Aorta (tissue), 5 donors: ENCODE measurements around the gene HIGD2A. TPM values are rescaled to one million over a fixed set of nuclear protein-coding genes. Genes with fewer than 3 reads are reported as not detected.
"Not testable (repeated sequence)": the region's sequence is repeated elsewhere in the genome, so short reads cannot be mapped to it uniquely, and the experiment has no call there.

Source experiments
- ATAC-seq: fragments of 200-7000 bp; cut with Tn5 transposase; one replicate; pipeline ENCODE4 v1.9.1; 2022; ENCODE audit warnings: moderate library complexity; ENCODE audit not compliant: low FRiP score
- DNase-seq, 2 donors: peaks; one replicate each; pipeline ENCODE4 v3.0.0-alpha.2; 2020
- H3K27ac ChIP-seq, 2 donors: one replicate each; pipeline ENCODE4 v1.5.1; 2013; ENCODE audit warnings: low read length in 2 of 2, mild to moderate bottlenecking in 2 of 2, moderate library complexity in 2 of 2, control low read depth in 1 of 2, inconsistent platforms in 1 of 2, low read depth in 1 of 2
- H3K27me3 ChIP-seq, 2 donors: one replicate each; pipeline ENCODE4 v1.6.1; 2013; ENCODE audit warnings: control low read depth in 1 of 2, low read length in 1 of 2, mild to moderate bottlenecking in 1 of 2, moderate library complexity in 1 of 2; ENCODE audit not compliant: insufficient read depth in 2 of 2, control insufficient read depth in 1 of 2
- H3K36me3 ChIP-seq, 2 donors: one replicate each; pipeline ENCODE4 v1.6.1; 2013; ENCODE audit warnings: control low read depth in 1 of 2, low read length in 1 of 2, mild to moderate bottlenecking in 1 of 2; ENCODE audit not compliant: insufficient read depth in 2 of 2, control insufficient read depth in 1 of 2
- H3K4me1 ChIP-seq, 2 donors: one replicate each; pipeline ENCODE4 v1.6.1; 2013; ENCODE audit warnings: low read length in 2 of 2, control low read depth in 1 of 2, mild to moderate bottlenecking in 1 of 2, moderate library complexity in 1 of 2; ENCODE audit not compliant: insufficient read depth in 2 of 2, control insufficient read depth in 1 of 2
- H3K4me3 ChIP-seq, 2 donors: one replicate each; pipeline ENCODE4 v1.5.1; 2013; ENCODE audit warnings: low read length in 2 of 2, control low read depth in 1 of 2, mild to moderate bottlenecking in 1 of 2
- H3K9me3 ChIP-seq: one replicate; pipeline ENCODE4 v1.6.1; 2013; ENCODE audit warnings: mild to moderate bottlenecking, low read length; ENCODE audit not compliant: control insufficient read depth
- WGBS, 2 donors: extraction: QIAGEN DNeasy Blood & Tissue Kit; methylation state at CpG; one replicate each; pipeline ENCODE4 v1.1.7; 2013; 5-methylcytosine and 5-hydroxymethylcytosine counted together
- intact Hi-C, 2 donors: fragments of 100-400 bp; cut with DNase I; formaldehyde crosslinking; loops; one replicate each; pipeline versions ENCODE4 v1.14.2 to v1.15.0; 2022
- polyA plus RNA-seq, 2 donors: library from polyadenylated mRNA; stranded (reverse); fragments of 200-250 nt; gene quantifications; one replicate each; pipeline ENCODE4 v1.2.3, GENCODE V29; 2013
- total RNA-seq, 2 donors: library from RNA; stranded (reverse); fragmentation: NEBNext Ultra II Directional; extraction: Animal tissue kit (Norgen Biotek cat#: 25700); gene quantifications; one replicate each; pipeline ENCODE4 v1.2.1, GENCODE V29; 2021
- donor health status: healthy with polysubstance abuse.
- donor health status: Bipolar disorder and iron deficiency.
- donor health status: DM: no; HTN: no; CAD: no.
- donor health status: DM: no; HTN: no; CAD: no.
- donor health status: DM: yes; HTN: yes; CAD: no.

The HIGD2A gene
- total and polyA plus RNA-seq, 4 donors: 46.8 to 75.5 (median 65.1) TPM

GRCh38 chr5:176408252-176408573 is 19.7 kb downstream of the HIGD2A start:
- intact Hi-C loops, H3K27ac ChIP-seq, ATAC-seq, H3K36me3 ChIP-seq, H3K4me1 ChIP-seq, H3K9me3 ChIP-seq, H3K4me3 ChIP-seq, DNase-seq, H3K27me3 ChIP-seq: not testable (repeated sequence)
- WGBS, 2 donors: 90 to 94% methylated on average over 10 of the region's 10 CpGs

GRCh38 chr5:176408590-176408989 is 20.0 kb downstream of the HIGD2A start:
- intact Hi-C loops: no loop called here
- Histone ChIP-seq H3K27me3 (no peaks in the 10 kb centered on the region), H3K4me3 (no peak overlapping the region), H3K27ac (no peak overlapping the region), H3K36me3 (peaks cover 0 to 2% of the 10 kb centered on the region in 2 donors), H3K4me1 (no peaks in the 10 kb centered on the region), H3K9me3 (no peaks in the 10 kb centered on the region)
- WGBS, 2 donors: 88 to 89% methylated on average over 5 of the region's 5 CpGs
- no peak for ATAC-seq
- no peak for DNase-seq

GRCh38 chr5:176409765-176410164 is 21.2 kb downstream of the HIGD2A start:
- 93 to 95% methylated on average over 4 of the region's 4 CpGs for WGBS, 2 donors
- Histone ChIP-seq H3K4me3 (no peak overlapping the region), H3K27ac (no peak overlapping the region), H3K9me3 (no peaks in the 10 kb centered on the region), H3K36me3 (peaks cover 0 to 2% of the 10 kb centered on the region in 2 donors), H3K4me1 (no peaks in the 10 kb centered on the region), H3K27me3 (no peaks in the 10 kb centered on the region)
- ATAC-seq (no peak), DNase-seq (no peak)
- intact Hi-C loops: loop anchor here (10.0 kb wide), 3 partner anchors 125 to 245 kb away; partner anchors contain the start of genes RNF44 (in 2 of the 2) and TSPAN17 (in 1 of the 2)

DNA sequence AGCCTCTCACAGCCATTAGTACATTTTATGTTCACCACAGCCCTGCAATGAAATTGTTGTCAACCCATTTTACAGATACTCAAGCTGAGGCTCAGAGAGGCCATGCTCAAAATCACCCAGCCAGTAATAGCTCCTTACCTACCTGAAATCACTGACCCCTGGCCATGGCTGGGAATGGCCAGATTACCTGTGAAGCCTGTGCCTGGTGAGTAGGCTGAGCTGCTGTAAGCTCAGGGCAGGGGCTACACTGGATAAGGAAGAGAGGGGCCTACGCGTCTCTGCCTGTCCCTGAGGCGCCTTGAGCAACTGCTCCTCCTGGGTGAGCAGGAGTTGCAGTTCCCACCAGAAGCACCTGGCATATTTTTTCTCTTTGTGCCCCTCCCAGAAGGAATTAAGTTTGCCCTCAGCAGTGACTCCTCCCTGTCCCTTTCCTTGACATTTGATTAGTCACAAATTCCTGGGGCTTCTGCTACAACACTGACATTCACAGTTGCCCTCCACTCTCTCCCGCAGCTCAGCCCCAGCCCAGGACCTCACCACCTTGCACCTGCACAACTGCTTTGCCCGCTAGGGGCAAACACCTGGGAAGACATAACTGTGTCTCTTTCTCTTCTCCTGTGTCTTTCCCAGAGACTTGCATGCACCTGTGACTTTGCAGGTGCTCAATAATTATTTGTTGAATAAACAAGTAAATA is 22.1 kb downstream of the HIGD2A start:
- Histone ChIP-seq H3K4me3 (no peak overlapping the region), H3K36me3 (peaks cover 0 to 2% of the 10 kb centered on the region in 2 donors), H3K4me1 (no peaks in the 10 kb centered on the region), H3K9me3 (no peaks in the 10 kb centered on the region), H3K27ac (no peak overlapping the region), H3K27me3 (no peaks in the 10 kb centered on the region)
- ATAC-seq (no peak), DNase-seq (no peak)
- intact Hi-C loops: loop anchor here (10.0 kb wide), 3 partner anchors 124 to 244 kb away; partner anchors contain the start of genes RNF44 (in 2 of the 2) and TSPAN17 (in 1 of the 2)
- 90 to 92% methylated on average over 5 of the region's 5 CpGs for WGBS, 2 donors

GRCh38 chr5:176412517-176413254 is 24.1 kb downstream of the HIGD2A start:
- DNase-seq (no peak), ATAC-seq (no peak)
- Histone ChIP-seq H3K27ac (peak overlapping the region in 1 of 2 donors; percentile 7), H3K4me3 (no peak overlapping the region), H3K27me3 (no peaks in the 10 kb centered on the region), H3K9me3 (no peaks in the 10 kb centered on the region), H3K4me1 (no peaks in the 10 kb centered on the region), H3K36me3 (no peaks in the 10 kb centered on the region)
- intact Hi-C loops: loop anchor here (10.0 kb wide), 3 partner anchors 122 to 242 kb away; partner anchors contain the start of genes RNF44 (in 2 of the 2) and TSPAN17 (in 1 of the 2)
- WGBS, 2 donors: 64 to 68% methylated on average over 10 of the region's 10 CpGs

GRCh38 chr5:176413255-176413565 is 24.7 kb downstream of the HIGD2A start:
- intact Hi-C loops: loop anchor here (10.0 kb wide), 3 partner anchors 122 to 242 kb away; partner anchors contain the start of genes RNF44 (in 2 of the 2) and TSPAN17 (in 1 of the 2)
- no peaks in the 10 kb centered on the region for H3K36me3 ChIP-seq
- no peaks in the 10 kb centered on the region for H3K27me3 ChIP-seq
- WGBS, 2 donors: 4 to 9% methylated on average over 2 of the region's 2 CpGs
- DNase-seq (peak; percentile 60 to 84), ATAC-seq (no peak)
- no peaks in the 10 kb centered on the region for H3K4me1 ChIP-seq
- no peaks in the 10 kb centered on the region for H3K9me3 ChIP-seq
- no peak overlapping the region for H3K27ac ChIP-seq
- H3K4me3 ChIP-seq: no peak overlapping the region

DNA sequence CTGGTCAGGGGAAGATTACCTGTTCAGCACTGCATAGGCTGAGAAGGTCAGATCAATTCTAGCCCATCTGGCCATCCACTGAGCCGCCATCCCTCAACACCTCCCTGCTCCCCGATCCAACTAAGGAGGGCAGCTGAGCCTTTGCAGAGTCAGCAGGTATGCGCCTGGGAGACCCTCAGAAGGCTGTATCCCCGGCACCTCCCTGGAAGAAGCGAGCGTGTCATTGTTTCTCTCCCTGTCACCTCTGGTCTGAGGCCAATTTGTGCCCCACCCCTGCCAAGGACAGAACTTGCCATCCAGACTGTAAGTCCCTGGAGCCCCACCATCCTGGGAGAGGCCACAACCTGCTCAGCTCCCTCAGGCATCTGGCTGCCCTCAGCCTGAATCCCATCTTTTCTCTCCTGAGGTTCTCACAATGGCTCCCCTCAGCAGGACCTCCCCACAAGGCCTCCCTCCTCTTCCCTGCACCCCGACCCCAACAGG is 25.2 kb downstream of the HIGD2A start:
- Histone ChIP-seq H3K4me3 (no peak overlapping the region), H3K27me3 (no peaks in the 10 kb centered on the region), H3K27ac (peak overlapping the region in 1 of 2 donors; percentile 18), H3K4me1 (no peaks in the 10 kb centered on the region), H3K9me3 (no peaks in the 10 kb centered on the region), H3K36me3 (no peaks in the 10 kb centered on the region)
- WGBS, 2 donors: 80 to 91% methylated on average over 7 of the region's 7 CpGs
- no peak for DNase-seq
- intact Hi-C loops: loop anchor here (10.0 kb wide), 3 partner anchors 121 to 241 kb away; partner anchors contain the start of genes RNF44 (in 2 of the 2) and TSPAN17 (in 1 of the 2)
- no peak for ATAC-seq

- Histone ChIP-seq H3K27me3 (no peaks in the 10 kb centered on the region), H3K9me3 (no peaks in the 10 kb centered on the region), H3K4me3 (no peak overlapping the region), H3K27ac (no peak overlapping the region), H3K4me1 (no peaks in the 10 kb centered on the region), H3K36me3 (no peaks in the 10 kb centered on the region)
- DNase-seq: no peak
- whole genome bisulfite sequencing, 2 donors: 76 to 85% methylated on average over 3 of the region's 3 CpGs
- no peak for ATAC-seq
- intact Hi-C loops: loop anchor here (10.0 kb wide), 3 partner anchors 120 to 240 kb away; partner anchors contain the start of genes RNF44 (in 2 of the 2) and TSPAN17 (in 1 of the 2)
These were observed 26.2 kb downstream of the HIGD2A start for GRCh38 chr5:176414704-176415103.
